SKM-1 (cell line): ENCODE data around the gene PUS1.

Experiments used
- DNase-seq: peaks from one replicate; lab custom pipeline; 2025; ENCODE audit not compliant: unreplicated experiment; lab: John Stamatoyannopoulos, UW

Gene PUS1

GRCh38 chr12:131902332-131903241 is 26.5 kb upstream of the PUS1 start:
- no peak for DNase-seq

- no peak for DNase-seq
These were observed 25.5 kb upstream of the PUS1 start for GRCh38 chr12:131903270-131904255.

GRCh38 chr12:131904346-131904745 is 24.7 kb upstream of the PUS1 start:
- no peak for DNase-seq

GRCh38 chr12:131905081-131905629 is 23.9 kb upstream of the PUS1 start:
- DNase-seq: no peak

- no peak for DNase-seq
These were observed 23.4 kb upstream of the PUS1 start for GRCh38 chr12:131905630-131906091.

- DNase-seq: no peak
These were observed 21.5 kb upstream of the PUS1 start for GRCh38 chr12:131907379-131908091.

GRCh38 chr12:131908092-131909080 is 20.7 kb upstream of the PUS1 start:
- no peak for DNase-seq

GRCh38 chr12:131909081-131909751 is 19.9 kb upstream of the PUS1 start:
- no peak for DNase-seq

- no peak for DNase-seq
These were observed 19.3 kb upstream of the PUS1 start for GRCh38 chr12:131909752-131910219.

- no peak for DNase-seq
These were observed 18.6 kb upstream of the PUS1 start for GRCh38 chr12:131910302-131911027.

GRCh38 chr12:131911028-131911650 is 17.9 kb upstream of the PUS1 start:
- no peak for DNase-seq

- no peak for DNase-seq
These were observed 17.1 kb upstream of the PUS1 start for GRCh38 chr12:131911851-131912477.

- no peak for DNase-seq
These were observed 16.4 kb upstream of the PUS1 start for GRCh38 chr12:131912518-131913274.

- DNase-seq: no peak
These were observed 15.4 kb upstream of the PUS1 start for GRCh38 chr12:131913666-131914065.

GRCh38 chr12:131914179-131914702 is 14.8 kb upstream of the PUS1 start:
- no peak for DNase-seq

GRCh38 chr12:131915000-131915689 is 13.9 kb upstream of the PUS1 start:
- no peak for DNase-seq
